GM21619 (cell line): Measurements from ENCODE around the gene SOX14.

Source experiments
- ATAC-seq: cut with Tn5 transposase; IDR thresholded peaks from one replicate; pipeline ENCODE4 v1.9.1; 2021; ENCODE audit not compliant: unreplicated experiment

The SOX14 gene

DNA sequence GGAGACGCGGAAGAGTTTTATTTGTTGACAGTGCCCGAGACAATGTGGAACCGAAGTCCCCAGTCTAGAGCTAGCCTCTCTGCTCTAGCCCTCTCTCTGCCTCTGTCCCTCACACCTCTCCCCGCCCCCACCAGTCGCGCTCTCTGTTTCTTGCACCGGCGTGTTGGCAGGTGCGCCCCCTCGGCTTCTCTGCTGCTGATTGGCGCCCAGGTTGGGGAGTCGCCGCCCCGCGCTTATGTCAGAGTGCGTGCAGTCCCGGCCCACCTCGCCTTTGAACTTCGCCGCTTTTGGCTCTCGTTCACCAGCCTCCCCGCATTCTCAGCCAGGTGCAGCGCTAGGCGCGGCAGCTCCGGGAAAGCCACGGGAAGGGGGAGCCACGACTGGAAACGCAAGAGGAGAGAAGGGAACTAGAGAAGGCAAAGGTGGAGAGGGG, at the start of gene SOX14:
Gene SOX14 (plus strand): TSS at position 315 of the 433 bp plus-strand sequence. CDS start 470 bp downstream, outside the sequence.
- no peak for ATAC-seq

DNA sequence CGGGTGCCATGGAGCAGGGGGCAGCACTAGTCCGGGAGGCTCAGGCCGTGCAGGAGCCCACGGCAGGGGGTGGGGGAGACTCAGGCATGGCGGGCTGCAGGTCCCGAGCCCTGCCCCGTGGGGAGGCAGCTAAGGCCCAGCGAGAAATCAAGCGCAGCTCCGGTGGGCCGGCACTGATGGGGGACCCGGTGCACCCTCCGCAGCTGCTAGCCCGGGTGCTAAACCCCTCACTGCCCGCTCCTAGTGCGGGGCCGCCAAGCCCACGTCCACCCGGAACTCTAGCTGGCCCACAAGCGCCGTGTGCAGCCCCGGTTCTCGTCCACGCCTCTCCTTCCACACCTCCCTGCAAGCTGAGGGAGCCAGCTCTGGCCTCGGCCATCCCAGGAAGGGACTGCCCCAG, 49.6 kb upstream of the SOX14 start:
- no peak for ATAC-seq

DNA sequence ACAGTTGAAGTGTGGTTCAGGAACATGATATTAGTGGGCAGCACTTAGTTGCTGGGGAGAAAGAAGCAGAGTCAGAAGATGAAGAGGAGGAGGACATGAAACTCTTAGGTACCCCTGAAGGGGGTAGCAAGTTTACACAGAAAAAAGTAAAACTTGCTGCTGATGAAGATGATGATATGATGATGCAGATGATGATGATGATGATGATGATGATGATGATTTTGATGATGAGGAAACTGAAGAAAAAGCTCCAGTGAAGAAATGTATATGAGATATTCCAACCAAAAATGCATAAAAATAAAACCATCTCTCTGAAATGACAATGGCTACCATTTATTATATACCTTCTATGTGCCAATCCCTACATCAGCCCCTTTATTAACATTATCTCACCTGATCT, 39.9 kb upstream of the SOX14 start:
- ATAC-seq = no peak

DNA sequence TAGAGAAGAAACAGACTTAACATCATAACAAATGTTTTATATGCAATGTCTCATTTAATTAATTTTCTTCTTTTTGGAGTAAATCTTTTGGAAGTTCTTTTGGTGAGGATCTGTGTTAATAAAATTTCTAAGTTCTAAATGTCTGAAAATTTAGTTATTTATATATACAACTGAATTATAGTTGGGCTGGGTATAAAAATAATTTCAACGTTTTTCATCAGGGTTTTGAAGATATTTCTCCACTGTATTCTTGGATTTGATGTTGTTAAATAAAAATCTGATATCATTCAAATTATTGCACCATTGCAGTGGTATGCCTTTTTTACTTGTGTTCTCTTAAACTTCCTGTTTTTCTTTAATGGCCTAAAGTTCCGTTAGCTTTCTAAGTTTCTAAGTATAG, 26.9 kb upstream of the SOX14 start:
- no peak for ATAC-seq

DNA sequence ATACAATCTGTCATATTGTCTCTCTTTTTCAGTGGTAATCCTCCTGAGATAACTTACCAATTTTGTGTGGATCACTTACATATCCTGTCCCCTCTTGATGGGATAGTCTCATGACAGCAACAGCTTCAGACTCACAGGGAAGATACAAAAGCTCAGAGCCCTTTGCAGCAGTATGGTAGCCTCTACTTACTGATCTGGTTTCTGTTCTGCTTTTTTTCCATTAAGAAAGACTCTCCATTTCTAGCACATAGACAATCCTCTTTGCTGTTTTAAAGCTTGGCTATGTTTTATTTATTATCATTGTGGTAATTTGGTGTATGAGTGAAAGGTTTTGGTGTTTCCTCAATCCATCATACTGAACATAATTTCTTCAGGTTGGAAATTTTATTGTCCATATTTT, 25.4 kb upstream of the SOX14 start:
- no peak for ATAC-seq

DNA sequence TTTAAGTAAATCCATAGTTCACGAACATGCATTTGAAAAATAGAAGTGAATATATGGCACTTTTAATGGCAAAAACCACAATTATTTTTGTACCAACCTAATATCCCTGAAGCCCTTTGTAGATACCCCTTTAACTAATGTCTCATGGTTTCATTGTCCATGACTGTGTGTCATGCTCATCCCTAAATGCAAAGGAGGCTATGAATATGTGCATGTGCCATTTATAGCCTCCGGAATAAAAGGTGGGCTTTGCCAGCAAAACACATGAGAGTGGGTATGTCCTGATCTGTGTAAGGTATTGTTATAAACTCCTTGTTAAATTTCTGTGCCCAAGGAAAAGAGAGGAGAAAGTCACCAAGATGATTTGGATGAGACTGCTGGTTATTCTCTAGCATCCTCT, 20.5 kb upstream of the SOX14 start:
- ATAC-seq = no peak

DNA sequence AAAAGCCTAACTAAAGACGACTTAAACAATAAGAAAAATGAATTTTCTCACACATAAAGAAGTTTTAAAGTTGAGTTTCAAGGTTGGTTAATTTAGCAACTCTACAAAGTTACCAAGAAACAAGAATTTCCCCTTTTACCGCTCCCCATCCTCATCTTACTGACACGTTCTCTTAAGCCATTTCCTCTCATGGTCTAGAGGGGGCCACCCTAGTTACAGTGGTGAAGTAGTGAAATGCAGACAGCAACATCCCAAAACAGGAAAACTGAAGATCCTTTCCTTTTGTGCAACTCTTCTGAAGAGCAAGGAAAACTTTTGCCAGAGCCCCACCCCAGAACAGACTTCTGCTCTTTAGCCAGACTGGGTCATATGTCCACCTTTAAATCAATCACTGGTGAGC, 17.3 kb upstream of the SOX14 start:
- ATAC-seq = no peak

DNA sequence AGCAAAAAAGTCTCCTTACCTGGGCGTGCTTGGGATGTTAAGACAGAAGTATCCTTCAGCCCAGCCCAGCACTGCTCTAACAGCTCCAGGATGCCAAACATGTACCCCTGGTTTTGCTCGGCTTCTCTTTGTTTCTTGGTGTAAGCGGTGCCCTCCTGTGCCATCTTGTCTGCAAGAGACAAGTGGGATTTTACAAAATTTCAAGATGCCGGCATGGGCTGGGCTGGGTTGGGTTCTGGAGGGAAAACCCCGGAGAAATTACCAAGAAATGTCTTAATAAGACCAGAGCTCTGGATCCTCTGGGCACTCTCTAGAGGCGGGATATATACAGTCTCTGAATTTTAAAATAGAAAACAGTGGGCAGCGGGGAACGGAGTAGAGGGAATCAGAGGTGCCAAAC, 4.6 kb upstream of the SOX14 start:
- ATAC-seq = no peak

DNA sequence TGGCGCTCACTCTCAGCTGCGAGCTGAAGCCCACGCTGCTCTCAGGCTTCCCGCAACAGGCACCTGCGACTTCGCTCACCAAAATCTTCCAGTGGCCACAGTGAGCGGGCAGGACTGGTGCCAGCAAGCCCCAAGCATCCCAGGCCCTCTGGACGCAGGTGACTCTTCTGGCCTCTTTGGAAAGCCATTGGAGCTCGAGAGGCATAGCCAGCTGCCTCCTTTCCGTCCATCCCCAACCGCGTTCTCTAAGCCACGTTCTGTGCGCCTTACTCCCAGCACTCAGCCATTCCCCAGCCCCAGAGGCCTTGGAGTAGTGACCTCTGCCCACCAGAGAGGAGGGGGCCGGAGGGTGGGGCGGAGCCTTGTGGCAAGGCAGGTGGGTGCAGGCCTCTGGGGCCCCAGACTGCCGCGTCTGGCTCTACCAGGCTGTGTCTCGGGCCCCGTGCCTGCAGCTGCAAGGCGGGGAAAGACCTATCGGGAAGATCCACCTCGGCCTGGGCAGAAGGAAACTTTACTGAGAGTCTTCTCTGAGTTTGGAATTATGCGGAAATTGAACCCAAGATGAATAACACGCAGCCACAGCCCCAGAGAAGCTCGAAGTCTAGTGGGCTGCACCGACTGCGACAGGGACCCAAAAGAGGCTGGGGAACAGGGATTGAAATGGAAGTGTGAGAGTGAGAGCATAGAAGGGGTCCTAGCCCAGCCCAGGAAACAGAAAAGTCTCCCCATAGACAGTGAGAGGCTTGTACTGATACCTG, 3.6 kb upstream of the SOX14 start:
- no peak for ATAC-seq

DNA sequence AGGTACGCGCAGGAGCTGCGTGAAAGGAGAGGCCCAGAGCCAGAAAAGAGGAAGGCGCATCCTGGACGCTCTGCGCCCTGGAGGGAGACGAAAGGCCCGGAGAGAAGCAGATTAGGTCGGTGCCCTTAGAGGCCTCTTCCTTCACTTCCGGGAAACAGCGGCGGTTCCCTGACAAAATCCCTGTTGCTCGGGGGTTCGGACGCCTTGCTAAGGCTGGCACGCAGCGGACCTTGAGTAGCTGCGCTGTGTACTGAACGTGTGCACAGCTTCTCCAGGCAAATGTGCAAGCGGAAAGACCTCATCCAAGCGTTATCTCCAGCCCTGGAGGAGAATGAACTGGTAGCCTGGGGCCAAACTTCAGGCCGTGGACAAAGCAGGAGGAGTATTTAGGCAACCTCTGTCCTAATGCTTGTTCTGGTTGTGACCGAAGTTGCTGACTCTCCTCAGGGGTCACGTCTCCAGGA, 3.0 kb upstream of the SOX14 start:
- ATAC-seq = no peak

DNA sequence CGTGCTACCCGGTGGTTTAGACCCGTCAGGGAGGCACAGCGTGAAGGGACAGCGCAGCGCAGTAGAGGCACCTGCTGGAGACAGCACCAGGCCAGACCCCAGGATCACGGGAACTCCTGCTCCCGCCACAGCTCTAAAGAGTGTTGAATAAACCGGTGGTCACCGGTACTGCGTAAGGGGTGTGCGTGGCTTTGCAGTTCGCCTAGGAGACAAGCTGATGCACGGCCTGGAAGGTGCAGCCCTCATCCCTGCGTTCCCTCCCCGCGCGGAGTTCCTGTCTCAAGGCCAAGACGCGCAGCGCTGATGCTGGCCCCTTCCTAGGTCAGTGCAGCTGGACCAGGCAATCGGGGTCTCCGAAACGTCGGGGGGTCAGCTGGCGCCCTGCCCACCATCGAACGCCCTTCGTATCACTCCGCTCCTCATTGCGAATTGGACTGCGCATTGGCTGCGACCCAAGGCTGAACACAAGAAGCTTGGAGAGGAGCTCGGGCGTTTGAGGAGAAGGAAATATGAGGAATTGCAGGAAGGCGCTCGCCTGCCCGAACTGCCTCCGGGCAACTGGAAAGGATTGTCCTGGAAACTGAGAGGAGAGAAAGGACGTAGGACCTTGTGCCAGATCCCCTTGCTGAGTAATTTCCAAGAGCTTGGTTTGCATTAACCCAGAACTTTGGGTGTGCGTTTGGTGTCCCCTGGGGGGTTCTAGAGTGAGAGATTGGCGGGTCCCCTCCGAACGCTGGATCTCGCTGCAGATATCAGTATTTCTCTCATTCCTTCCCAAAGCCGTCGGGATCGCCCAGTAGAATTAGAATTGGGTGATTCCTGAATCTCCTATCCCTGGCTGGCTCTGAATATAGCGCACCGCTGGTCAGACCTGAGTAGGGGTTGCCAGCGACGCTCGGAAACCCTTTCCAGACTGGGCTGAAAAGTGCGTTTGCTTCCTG, 2.3 kb upstream of the SOX14 start:
- no peak for ATAC-seq

DNA sequence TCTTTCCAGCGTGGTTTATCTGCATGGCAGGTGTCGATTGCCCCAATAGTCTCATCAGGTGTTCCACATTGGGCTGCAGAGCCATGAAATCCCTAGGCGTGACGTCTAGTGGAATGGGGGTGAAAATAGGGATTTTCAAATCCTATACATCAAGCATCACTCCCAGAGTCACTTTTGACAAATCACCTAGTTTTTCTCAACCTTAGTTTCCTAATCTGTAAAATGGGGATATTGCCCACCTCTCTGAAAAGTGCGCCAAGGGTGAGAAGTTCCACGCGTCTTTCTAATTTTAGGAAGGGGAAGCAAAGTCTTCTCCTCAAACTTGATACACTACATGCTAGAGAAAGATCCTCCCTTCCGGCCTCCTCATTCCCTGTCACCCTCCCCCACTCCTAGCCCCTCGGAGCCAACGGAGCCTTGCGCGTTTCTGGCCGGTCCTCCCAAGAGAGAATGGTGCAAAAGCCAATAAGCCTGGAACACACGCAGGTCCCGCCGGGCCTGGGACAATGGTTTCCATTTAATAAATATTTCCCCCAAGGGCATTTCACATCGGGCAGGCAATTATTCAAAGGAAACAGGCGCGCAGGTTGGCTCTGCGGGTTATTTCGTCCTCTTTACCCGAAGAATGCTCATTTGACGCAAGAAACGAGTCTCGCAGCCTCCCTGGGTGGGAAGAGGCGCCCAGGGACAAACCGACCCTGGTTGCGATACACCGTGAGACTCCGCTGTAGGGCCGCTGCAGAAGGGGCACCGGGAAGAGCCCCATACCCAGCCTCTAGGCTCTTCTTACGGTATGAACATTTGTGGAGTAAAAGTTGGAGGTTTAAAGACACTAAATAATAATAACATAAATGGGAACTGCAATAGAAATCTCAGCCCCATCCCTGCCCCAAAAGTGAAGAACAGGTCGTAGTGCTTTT, 1.2 kb upstream of the SOX14 start:
- no peak for ATAC-seq

DNA sequence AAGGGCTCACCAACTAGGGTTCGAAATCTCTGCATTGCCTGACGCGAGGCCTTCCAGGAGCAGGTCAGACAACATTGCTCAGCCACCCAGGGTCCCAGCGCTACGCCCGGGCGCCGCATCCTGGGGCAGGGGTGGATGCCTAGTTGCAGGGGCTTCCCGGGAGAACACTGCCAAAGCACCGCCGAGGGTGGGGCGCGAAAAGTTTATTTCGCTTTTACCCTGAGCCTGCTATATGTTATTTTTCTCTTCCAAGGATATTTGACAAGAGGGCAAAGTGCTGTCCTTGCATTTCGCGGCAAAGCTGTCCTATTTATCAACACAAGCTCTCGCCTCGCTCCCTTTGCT, 549 bp upstream of the SOX14 start:
- ATAC-seq = no peak

DNA sequence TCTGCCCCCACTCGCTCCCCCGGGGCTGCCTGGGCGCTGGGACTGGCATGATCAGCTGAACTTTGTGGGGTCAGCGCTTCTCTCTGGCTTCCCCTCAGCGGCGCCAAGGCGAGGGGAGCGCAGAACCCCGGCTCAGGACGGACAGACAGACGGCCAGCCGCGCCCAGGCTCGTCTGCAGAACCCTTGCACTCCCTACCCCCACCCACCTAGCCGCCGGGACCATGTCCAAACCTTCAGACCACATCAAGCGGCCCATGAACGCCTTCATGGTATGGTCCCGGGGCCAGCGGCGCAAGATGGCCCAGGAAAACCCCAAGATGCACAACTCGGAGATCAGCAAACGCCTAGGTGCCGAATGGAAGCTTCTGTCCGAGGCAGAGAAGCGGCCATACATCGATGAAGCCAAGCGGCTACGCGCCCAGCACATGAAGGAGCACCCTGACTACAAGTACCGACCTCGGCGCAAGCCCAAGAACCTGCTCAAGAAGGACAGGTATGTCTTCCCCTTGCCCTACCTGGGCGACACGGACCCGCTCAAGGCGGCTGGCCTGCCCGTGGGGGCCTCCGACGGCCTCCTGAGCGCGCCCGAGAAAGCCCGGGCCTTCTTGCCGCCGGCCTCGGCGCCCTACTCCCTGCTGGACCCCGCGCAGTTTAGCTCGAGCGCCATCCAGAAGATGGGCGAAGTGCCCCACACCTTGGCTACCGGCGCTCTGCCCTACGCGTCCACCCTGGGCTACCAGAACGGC, 621 bp downstream of the SOX14 start:
- no peak for ATAC-seq

DNA sequence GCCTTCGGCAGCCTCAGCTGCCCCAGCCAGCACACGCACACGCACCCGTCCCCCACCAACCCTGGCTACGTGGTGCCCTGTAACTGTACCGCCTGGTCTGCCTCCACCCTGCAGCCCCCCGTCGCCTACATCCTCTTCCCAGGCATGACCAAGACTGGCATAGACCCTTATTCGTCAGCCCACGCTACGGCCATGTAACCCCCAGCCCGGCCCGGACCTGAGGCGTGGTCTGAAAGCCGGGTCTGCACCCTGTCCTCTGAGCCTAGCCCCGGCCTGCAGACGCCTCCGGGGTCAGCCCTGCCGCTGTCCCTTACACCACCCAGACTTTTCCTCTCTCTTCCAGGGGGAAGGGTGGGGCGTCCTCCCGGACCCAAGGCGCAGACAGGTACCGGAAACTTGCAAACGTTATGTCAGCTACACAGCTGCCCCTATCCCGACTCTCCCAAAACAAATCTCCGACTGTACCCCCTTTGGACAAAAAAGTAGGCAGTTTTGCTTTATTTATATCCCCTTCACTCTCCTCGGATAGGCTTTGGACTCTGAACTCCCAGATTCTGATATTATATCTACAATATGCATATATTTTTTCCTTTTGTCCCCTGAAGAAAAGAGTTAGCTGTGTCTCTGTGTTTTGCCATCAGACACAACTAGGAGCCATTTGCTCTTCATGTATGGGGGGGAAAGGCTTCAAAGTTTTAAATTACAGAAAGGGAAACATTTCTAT, 1.4 kb downstream of the SOX14 start:
- ATAC-seq = no peak

DNA sequence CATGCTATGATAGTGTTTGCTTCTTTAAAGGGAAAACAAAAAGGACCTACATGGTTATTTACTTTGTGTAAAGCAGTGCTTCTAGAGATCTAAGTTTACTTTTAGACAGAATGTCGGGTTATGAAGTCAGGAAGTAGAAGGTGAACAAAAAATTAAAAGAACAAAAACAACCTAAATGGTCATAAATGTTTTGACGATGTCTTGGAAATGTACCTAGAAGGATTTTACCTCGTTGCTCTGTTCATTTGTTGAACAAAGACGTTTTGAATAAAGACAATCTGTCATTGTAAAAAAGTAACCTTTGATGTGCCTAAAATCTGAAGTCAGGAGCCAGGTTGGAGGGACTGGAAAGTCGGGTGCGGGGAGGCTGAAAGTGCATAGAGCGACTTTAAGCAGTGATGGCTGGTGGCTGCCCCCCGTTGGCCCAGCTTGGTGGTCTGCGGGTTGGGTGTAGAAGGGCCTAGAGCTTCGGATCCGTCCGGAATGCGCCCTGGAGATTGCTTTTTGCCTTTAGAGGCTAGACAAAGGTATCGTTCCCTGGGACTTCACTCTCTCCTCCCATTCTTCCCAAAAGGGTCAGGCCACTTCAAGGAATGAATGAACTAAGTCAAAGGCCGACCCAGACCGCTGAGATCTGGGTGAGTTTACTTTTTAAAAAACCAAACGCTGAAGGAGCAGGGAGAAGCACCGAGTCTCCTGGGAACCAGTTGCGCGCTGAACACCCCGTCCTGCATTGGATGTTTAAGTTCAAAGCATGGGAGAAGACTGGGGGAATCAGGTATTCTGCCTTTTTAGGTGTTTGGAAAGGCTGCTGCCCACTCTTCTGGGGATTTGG, 2.1 kb downstream of the SOX14 start:
- ATAC-seq = no peak

DNA sequence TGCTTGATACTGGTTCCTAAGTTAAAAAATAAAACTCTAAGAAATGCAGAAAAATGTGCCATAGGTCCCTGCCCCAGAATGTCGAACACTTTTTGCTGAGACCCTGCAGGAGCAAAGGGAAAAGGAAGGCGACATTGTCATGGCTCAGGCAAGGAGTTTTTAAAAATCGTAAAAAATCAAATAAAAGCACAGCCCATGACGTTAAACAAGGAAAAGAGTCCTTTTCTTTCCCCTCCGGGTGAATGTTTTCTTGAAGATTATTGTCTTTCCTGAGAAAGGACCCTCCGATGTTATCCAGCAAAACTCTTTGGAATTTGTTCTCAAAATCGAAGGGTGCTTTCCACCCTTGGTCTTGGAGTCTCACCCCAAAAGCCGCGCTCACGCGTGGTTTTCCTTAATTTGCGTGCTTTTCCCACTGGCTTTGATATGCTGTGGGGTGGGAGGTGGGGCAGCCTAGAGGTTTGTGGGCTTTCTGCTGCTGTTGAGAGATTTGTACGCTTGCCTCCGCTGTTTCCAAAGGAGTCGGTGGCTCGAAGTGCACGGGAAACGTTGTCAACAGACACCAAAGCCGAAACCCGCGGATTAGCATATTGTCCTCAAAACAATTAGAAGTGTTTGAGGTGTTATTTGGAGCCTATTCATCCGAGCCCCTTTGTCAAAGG, 2.9 kb downstream of the SOX14 start:
- no peak for ATAC-seq
